MM.1S (cell line): ENCODE data around the gene TREX2.

ENCODE experiments used
- CTCF ChIP-seq: fragments of 300-600 bp; sonication (generic); IDR thresholded peaks from 2 replicates; pipeline ENCODE4 v1.5.1; 2016; ENCODE audit warnings: antibody characterized with exemption, low read length, mixed read lengths
- EZH2 ChIP-seq: fragments of 300-600 bp; sonication (generic); optimal IDR thresholded peaks from 2 replicates; pipeline ENCODE3; 2017; ENCODE audit warnings: low read depth, mild to moderate bottlenecking, antibody characterized with exemption, low read length, mixed read lengths

DNA sequence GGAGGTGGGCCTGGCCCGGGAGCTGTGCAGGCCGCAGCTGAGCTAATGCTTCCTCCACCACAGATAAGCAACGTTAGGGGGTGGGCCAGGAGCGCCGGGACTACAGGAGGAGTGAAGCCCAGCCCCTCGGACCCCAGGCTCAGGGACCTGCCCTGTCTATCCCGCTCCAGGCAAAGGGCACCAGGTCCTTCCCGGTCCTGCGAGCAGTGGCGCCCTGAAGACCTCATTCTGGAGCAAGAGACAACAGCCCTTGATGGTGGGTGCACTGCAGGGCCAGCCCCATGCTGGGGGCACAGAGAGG, 730 bp upstream of the TREX2 start:
- TF ChIP-seq CTCF (no peak), EZH2 (no peak)
